ENCODE data around the gene TRABD2B.

DNA sequence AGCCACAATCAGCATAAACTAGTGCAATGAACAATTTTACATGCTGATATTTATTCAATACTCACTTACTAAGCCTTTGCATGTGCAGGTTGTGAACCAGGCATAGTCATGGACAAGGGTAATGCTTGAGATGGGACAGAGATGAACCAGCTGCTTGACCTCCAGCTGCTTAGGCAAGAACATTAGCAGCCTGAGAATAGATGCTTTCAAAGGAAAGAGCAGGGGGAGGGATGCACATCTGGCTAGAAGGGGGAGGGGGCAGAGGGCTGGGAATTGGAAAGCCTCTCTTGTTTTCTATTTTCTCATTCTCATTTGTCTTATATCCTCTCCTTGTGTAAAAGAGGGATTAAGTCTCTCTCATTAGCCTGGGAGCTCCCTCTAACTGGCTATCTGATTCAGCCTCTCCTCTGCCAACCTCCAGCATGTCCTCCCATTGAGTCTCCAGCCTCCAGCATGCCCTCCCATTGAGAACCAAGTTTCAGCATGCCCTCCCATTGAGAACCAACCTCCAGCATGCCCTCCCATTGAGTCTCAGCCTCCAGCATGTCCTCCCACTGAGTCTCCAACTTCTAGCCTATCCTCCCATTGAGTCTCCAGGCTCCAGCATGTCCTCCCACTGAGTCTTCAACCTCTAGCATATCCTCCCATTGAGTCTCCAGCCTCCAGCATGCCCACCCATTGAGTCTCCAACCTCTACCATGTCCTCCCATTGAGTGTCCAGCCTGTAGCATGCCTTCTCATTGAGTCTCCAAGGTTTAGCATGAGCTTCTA is 38.4 kb upstream of the TRABD2B start:
- TF ChIP-seq, protein P1, sequence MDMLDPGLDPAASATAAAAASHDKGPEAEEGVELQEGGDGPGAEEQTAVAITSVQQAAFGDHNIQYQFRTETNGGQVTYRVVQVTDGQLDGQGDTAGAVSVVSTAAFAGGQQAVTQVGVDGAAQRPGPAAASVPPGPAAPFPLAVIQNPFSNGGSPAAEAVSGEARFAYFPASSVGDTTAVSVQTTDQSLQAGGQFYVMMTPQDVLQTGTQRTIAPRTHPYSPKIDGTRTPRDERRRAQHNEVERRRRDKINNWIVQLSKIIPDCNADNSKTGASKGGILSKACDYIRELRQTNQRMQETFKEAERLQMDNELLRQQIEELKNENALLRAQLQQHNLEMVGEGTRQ (IDR thresholded peaks at IDR 0.05; ENCODE audit: low read depth, low read length): no peak
- TF ChIP-seq CTCF (conservative IDR thresholded peaks at IDR 0.05; ENCODE audit: low read depth, low read length) (no peak), POLR2A (IDR thresholded peaks at IDR 0.05; ENCODE audit: low read depth, low read length) (no peak), FOS (IDR thresholded peaks at IDR 0.05; ENCODE audit: low read depth, low read length) (no peak), RCOR1 (IDR thresholded peaks at IDR 0.05; ENCODE audit: insufficient replicate concordance, low read length) (no peak), BHLHE40 (IDR thresholded peaks at IDR 0.05; ENCODE audit: low read depth, low read length) (no peak), CEBPB (IDR thresholded peaks at IDR 0.05; ENCODE audit: low read depth, low read length) (no peak), RAD21 (IDR thresholded peaks at IDR 0.05; ENCODE audit: low read length) (no peak), CHD1 (IDR thresholded peaks at IDR 0.05; ENCODE audit: low read depth, low read length) (no peak), NFE2L2 (IDR thresholded peaks at IDR 0.05; ENCODE audit: low read depth, low read length) (no peak), ELK1 (IDR thresholded peaks at IDR 0.05; ENCODE audit: borderline replicate concordance, low read depth, low read length) (no peak)
